ENCODE measurements around the gene PLEKHJ1. TPM values are rescaled to one million over a fixed set of nuclear protein-coding genes. Genes with fewer than 3 reads are reported as not detected.

Gene PLEKHJ1
- total RNA-seq, 1 donor from 2014 or later, result 126 TPM

- peaks cover 4% of the 10 kb centered on the region for H3K27me3 Mint-ChIP-seq (ENCODE audit: unreplicated experiment)
- no peaks in the 10 kb centered on the region for H3K4me1 Mint-ChIP-seq (ENCODE audit: unreplicated experiment)
- TF ChIP-seq CTCF (IDR thresholded peaks at IDR 0.05; ENCODE audit: unreplicated experiment), result no peak
- H3K4me3 Mint-ChIP-seq (ENCODE audit: unreplicated experiment), result no peak overlapping the region
- H3K36me3 Mint-ChIP-seq (ENCODE audit: low read depth, unreplicated experiment), result no peaks in the 10 kb centered on the region
- H3K9me3 Mint-ChIP-seq (ENCODE audit: unreplicated experiment), result no peaks in the 10 kb centered on the region
- no peak for DNase-seq (ENCODE audit: low spot score)
- no peak overlapping the region for H3K27ac Mint-ChIP-seq (ENCODE audit: unreplicated experiment)
These were observed 23.2 kb upstream of the PLEKHJ1 start for GRCh38 chr19:2259336-2259735.

GRCh38 chr19:2255982-2256685, 20.0 kb upstream of the PLEKHJ1 start, which contains the start of gene JSRP1:
Gene JSRP1, minus strand, starts transcription at chr19:2256417. Its CDS starts 1,103 bp downstream, at chr19:2255314.
- H3K4me1 Mint-ChIP-seq (ENCODE audit: unreplicated experiment), result peaks cover 5% of the 10 kb centered on the region
- TF ChIP-seq CTCF (IDR thresholded peaks at IDR 0.05; ENCODE audit: unreplicated experiment), result no peak
- H3K36me3 Mint-ChIP-seq (ENCODE audit: low read depth, unreplicated experiment), result no peaks in the 10 kb centered on the region
- no peak for DNase-seq (ENCODE audit: low spot score)
- H3K27me3 Mint-ChIP-seq (ENCODE audit: unreplicated experiment), result peaks cover 7% of the 10 kb centered on the region
- H3K27ac Mint-ChIP-seq (ENCODE audit: unreplicated experiment), result no peak within 1 kb of the TSS
- no peaks in the 10 kb centered on the region for H3K9me3 Mint-ChIP-seq (ENCODE audit: unreplicated experiment)
- H3K4me3 Mint-ChIP-seq (ENCODE audit: unreplicated experiment), result no peak within 1 kb of the TSS

- Mint-ChIP-seq H3K27ac (ENCODE audit: unreplicated experiment) (no peak overlapping the region), H3K36me3 (ENCODE audit: low read depth, unreplicated experiment) (no peaks in the 10 kb centered on the region), H3K4me1 (ENCODE audit: unreplicated experiment) (peaks cover 5% of the 10 kb centered on the region), H3K4me3 (ENCODE audit: unreplicated experiment) (no peak overlapping the region), H3K9me3 (ENCODE audit: unreplicated experiment) (no peaks in the 10 kb centered on the region), H3K27me3 (ENCODE audit: unreplicated experiment) (peaks cover 7% of the 10 kb centered on the region)
- no peak for TF ChIP-seq CTCF (IDR thresholded peaks at IDR 0.05; ENCODE audit: unreplicated experiment)
- no peak for DNase-seq (ENCODE audit: low spot score)
These were observed 19.1 kb upstream of the PLEKHJ1 start for GRCh38 chr19:2255112-2255845.

- TF ChIP-seq CTCF (IDR thresholded peaks at IDR 0.05; ENCODE audit: unreplicated experiment), result no peak
- Mint-ChIP-seq H3K4me3 (ENCODE audit: unreplicated experiment) (peak overlapping the region; percentile 65), H3K4me1 (ENCODE audit: unreplicated experiment) (peaks cover 5% of the 10 kb centered on the region), H3K27me3 (ENCODE audit: unreplicated experiment) (peaks cover 8% of the 10 kb centered on the region), H3K27ac (ENCODE audit: unreplicated experiment) (peak overlapping the region; percentile 48), H3K9me3 (ENCODE audit: unreplicated experiment) (no peaks in the 10 kb centered on the region), H3K36me3 (ENCODE audit: low read depth, unreplicated experiment) (no peaks in the 10 kb centered on the region)
- peak; percentile 82 for DNase-seq (ENCODE audit: low spot score)
These were observed 18.1 kb upstream of the PLEKHJ1 start for GRCh38 chr19:2254064-2254872.
